NOMO-1 (cell line): Measurements from ENCODE around the gene OBSCN.

Experiments used
- DNase-seq, 2 experiments: peaks; one replicate each; lab custom pipeline; 2025; ENCODE audit not compliant: unreplicated experiment in 2 of 2; lab: John Stamatoyannopoulos, UW

OBSCN gene

DNA sequence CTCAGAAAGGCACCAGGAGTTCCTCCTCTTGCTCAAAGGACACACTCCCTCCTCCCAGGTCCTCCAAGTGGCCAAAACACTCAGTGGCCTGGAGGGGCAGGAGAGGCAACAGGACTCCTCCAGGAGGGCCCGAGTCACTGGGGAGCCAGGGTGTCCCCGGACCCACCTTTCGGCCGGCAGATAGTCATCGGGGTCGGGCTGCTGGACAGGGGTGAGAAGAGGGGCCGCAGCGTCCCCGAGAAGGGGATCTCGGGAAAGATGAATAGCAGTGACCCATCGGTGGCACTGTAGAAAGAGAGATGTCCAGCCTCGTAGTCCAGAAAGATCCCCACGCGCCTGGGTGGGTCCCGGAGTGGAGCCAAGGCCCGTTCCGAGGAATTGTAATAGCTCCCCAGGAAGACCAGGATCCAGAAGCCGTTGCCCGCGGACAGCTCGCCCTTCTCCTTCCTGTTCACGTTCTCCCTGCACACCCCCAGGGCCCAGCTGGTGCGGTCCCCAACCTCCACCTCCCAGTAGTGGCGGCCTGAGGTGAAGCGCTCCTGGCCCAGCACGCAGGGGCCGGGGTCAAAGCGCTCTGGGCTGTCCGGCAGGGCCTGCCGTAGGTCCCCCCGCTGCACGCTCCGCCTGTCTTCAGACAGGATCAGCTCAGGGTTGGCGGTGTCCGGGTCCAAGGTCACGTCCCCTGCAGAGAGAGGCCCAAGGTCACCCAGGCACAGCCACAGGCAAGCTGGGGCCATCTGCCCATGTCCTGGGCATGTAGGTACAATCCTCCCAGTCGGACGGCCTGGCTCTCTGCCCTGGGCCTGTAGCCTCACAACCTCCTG lies 186.9 kb downstream of the OBSCN start:
- no peak for DNase-seq

DNA sequence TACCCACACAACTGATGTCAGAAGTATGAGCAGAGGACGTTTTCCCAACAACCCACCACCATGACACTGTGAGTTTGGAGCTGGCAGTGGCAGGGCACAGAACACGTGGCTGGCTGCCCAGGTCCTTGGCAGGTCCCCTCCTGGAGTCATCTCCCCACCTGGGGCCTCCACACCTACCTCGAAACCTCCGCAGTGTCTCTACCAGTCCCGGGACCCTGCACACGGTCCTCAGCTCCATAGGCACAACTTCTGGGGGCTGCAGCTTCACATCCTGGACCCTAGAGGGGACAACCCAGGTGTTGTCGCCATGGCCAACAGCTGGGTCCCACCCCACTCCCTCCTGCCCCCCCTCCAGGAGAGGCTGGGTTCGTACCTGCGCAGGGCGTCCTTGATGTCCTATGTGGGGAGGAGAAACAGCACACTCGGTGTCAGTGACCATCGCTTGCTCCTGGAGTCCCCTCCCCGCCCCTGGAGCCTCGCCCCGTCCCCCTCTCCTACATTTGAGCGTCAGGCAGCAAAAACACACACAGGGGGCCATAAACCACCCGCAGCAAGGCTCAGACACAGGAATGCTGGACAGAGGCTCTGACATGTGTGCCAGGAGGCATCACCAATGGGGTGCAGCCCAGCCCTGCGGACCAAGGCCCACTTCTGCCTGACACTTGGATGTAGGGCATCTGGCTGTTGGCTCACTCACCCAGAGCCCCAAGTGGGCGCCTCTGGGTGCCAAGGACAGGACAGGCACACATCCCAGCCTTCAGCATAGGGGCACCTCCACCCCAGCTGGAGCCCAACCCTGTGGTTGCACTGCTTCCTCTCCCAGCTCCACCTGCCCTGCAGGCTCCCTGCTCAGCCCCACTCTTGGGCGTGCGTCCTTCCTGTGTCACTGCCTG lies 189.2 kb downstream of the OBSCN start:
- DNase-seq, result no peak

DNA sequence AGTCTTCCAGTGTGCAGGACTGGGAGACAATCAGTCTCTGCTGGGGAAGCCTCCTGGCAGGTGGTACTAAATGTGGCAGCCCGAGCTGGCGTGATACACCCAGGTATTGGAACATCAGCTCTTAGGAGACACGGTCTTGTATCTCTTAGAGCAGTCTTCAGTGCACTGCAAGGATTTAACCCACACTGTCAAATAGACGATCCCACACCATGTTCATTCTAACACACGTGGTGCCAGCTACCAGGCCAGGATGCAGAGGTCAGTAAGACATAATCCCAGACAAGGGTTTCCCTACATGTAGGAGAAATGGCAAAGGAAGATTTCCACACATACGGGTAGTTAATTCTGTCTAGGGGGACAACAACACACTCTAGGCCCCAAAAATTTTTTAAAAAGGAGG lies 190.1 kb downstream of the OBSCN start:
- no peak for DNase-seq

DNA sequence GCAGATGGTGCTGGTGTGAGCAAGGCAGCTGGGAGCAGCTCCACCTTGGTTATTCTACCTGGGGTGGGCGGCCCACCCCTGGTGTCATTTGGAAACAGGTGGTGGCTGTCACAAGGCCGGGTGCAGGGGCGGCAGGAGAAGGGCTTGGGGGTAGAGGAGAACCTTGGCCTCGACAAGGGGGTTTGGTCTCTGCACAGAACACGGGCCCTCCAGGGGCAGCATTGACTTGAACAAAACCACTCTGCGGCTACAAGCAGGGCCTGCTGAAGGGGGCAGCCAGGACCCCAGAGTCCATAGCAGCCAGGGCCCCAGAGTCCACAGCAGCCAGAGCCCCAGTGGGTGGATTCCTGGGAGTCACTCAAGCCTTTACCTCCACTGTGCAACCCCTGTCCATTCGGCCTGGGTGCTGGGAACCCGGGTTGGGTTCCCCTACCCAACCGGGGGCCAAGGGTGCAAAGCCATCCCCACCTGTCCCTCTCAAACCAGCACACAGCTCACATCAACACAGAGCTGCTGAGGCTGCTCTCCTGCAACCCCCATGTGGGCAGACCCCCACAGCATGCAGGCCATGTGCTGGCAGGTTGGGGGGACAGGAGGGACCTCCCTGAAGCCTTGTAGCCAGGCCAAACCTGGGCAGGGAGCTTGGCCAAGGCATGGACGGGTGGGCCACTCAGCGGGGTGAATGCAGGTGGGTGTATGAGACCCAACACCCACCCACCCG lies 191.1 kb downstream of the OBSCN start:
- DNase-seq, result no peak

DNA sequence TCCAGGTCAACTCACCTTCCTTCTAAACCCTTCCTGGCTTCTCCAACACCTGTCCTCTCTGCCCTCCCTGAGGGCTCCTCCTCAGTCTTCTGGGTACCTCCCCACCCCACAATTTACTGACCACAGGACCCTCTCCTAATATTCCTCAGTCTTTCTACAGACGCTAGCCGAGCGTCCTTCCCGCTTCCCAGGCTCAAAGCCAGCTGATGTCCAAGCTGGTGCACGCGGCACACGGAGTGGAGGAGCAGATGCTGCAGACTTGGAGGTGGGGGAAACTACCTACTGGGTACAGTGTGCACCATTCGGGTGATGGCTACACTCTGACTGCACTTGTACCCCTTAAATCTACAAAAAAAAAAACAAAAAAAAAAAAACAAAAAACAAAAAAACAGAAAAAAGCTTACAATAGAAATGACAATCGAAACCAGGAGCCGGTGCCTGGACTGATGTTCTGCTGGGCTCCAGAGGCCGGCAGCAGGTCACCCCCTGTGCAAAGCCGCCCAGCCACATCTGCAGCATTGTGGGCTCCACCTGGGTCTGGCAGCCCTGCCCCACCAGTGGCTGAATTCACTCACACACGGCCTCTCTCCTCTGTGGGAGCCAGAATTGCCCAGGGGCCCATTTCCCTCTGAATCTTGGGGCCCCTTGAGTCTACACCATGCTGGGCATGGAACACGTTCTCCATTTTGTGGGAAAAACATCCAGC lies 191.8 kb downstream of the OBSCN start:
- DNase-seq, result no peak

DNA sequence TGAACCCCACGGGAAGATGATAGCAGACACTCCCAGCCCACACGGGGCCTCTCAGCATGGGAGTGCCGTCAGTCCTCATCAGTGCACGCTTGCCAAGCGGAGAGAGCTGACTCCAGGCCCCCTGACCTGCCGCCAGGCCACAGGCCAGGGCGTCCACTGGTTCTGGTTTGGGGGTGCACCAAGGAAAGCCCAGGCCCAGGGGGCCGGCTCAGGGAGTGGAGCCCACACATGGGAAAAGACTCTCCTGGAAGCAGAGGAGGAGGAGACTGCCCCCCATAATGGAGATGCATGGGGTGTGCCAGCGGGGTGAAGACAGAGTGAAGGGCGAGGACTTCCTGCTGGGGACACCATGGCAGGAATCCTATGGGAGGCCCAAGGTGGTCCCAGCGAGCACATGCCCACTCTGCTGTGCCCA lies 192.4 kb downstream of the OBSCN start:
- no peak for DNase-seq

DNA sequence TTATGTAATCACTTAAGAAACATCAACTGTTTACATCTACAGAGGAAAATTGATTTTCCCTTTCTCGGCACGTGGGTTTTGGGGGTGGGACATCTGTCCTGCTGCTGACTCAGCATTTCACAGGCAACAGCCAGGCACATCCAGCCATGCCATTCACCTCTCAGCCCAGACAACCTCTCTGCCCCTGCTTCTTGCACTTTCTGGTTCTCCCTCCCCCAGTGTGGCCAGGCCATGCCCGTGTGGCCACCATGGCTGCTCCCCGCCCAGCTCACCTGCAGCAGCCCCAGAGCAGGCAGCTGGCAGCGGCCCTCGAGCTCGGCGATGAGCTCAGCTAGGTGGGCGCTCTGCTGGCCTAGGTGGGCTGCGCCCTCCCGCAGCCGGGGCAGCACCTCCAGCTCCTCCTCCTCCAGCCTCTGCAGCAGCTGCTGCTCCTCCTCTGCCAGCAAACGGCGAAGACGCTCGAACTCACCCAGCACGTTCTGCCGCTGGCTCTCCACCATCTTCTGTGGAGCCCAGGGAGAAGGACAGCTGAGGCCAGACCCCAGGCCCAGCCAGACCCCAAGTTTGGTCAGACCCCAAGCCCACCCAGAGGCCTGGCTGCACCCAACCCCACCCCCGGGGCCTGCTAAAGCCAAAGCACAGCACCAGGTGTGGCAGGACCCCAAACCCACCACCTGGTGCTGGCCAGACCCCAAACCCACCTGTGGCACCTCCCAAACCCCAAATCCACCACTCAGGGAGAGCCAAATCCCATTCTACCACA lies 193.0 kb downstream of the OBSCN start:
- no peak for DNase-seq

DNA sequence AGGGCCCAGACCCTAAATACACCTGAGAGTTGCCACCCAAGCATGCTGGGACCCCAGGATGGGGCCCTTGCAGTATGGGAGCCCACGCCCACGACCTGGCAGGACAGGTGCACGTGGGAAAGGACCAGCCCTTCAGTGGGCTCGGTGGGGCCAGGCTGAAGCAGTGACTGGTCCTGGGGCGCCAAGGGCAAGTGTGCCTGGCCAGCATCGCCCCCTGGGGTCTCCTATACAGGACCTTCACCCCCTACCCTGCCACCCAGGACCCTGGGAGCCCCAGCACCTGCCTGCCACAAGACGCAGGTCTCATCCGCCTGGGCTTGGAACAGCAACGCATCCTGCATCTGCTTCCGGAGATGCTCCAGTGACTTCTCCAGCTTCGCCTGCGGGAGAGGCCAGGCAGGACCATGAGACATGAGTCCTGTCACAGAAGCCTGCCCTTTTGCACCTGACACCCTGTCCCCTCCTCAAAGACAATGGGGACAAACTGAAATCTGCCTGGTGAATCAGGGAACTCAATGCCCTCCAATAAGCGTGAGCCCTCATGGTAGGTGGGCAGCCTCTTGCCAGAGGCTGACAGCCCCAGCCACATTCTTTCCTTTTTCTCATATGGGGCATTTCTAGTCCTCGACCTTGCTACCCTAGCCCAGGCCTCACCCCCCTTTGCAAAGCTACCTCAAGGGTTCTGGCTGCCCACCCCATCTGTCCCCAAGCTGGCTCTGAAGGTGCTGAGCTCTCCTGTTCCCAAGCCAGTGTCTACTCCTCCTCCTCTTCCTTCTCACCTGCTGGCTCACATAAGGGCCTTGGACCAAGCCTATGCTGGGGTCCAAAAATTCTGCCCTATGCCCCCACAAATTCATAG lies 194.2 kb downstream of the OBSCN start:
- no peak for DNase-seq

DNA sequence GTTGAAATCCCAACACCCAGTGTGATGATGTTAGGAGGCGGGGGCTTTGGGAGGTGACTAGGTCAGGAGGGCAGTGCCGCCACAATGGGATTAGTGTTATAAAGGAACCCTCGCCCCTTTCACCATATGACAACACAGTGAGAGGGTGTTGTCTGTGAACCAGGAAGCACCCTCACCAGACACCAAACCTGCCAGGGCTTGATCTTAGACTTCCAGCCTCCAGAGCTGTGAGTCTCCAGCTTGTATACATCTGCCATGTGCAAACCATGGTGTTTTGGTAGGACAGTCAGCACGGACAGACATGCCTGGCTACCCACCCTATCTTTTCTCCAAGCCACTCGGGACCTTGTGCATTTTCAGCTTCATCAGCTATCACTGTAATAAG lies 194.8 kb downstream of the OBSCN start:
- no peak for DNase-seq

DNA sequence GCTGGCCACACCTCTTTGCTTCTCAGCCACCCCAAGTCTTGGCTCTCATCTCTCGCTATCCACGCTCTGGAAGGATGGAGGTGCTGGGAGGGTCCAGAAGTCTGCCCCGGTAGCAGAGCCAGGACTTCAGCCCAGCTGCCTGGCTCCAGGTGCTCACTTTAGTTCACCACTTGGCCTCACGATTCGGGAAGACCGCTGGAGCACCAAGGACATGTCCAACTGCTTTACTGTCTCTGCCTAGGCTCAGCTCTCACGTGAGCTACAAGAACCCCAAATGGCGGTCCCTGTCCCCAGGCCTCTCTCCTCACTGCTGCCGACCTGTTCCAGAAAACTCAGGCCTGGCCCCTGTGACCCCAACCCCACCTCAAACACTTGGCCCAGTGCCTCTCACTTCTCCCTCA lies 195.4 kb downstream of the OBSCN start:
- DNase-seq, result no peak

DNA sequence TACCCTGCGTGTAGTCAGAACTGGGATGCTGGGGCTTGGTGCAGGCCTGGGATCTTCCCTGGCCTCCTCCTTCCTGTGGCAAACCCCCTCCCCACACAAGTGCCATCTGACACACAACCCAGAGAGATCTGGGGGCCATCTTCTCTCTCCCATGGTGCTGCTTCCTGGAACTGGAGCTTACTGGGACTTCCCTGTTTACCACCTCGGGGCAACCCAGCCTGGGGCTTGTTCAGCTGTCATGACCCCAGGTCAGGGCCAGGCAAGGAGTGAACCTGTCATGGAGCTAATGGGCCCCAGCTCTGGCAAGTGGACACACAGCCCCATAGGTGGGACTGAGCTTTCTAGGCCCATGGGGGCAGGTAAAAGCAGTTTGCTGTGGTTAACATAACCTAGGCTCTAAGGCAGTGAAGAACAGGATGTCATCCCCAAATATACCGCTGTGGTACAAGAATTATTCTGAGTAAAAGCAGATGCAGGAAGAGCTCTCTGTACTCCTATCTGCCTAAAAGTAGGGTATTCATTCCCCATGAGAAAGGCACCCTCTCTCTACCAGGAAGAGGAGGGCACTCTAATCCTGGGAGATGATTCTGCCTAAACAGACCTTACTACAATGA lies 196.4 kb downstream of the OBSCN start:
- no peak for DNase-seq

DNA sequence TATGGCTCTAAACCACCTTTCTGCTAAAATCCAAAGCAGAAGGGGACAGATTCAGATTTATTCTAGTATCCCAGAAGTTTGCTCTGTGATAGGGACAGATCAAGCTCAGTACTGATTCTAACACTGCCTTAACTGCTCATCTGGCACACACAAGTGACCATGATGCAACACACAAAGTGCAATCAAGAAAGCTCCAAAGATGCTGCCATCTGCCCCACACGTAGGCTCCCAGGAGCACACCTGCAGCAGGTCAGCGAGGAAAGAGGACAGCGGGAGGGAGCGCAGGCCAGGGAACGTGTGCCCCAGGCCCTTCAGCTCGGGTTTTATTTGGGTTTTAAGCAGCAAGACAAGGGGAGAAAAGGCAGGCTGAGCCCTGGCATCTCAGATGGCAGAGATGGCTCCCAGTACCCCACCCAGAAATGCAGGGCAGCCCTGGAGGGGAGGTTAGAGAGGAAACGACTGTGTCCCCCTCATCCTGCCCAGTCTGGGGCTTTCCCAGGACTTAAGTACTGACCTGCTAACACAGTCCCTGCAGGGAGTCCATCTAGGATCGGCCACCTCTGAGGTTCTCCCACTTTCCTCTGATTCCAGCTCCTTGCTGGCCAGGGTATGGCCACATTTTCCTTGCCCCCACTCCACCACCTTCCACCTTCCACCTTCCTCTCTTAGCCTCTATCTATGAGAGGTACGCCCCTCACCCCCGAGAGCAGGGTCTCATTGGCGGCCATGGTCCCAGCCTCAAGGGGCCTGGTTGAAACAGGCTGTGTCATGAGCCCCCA lies 197.5 kb downstream of the OBSCN start:
- no peak for DNase-seq

DNA sequence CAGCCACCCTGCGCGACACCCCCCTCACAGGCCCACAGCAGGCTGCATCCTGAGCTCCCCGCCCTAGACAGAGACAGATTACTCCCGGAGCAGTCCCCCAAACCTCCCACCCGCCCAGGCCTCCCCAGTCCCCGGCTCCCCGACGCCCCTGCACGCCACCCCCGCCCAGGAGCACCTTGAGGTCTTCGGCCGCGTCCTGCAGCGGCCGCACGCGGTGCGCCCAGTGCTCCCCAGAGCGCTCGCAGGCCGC lies 198.1 kb downstream of the OBSCN start:
- no peak for DNase-seq

DNA sequence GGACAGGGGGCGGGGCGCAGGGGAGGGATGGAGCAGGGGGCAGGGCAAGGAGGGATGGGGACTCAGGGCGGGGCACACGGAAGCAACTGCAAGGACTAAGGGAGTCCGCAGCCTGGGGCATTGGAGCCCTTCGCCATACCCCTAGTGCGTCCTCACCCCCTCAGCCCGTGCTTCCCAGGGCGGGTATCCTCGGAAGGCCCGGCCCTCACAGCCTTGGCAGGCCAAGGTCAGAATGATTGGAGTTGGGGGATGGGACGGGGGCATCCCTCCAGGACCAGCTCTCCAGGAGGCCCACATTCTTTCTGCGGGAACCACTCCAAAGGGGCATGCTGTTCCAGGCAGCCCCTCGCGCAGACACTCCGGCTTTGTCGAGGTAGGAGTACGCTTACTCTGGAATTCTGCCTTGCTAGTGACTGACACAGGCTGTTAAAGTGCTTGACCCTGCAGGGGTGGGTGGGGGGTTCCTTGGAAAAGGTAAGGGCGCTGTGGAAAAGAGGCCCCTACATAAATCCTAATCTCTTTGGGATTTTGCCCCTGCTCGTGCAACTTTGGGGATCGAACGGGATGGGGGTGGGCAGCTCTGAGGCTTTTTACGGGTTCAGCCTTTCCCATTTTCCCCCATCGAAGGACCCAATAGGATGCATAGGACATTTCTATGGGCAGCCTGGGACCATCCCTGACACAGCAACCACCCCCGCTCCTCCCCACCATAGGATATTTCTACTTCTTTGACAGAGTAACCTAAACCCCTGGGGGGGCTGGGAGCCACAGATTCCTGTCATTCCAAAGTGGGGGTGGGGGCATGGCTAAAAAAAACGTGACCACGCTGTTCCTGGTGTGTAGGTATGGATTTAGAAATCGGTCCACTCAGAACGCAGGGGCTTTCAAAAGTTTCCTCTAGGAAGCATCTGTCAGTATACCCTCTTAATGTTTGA lies 199.5 kb downstream of the OBSCN start:
- DNase-seq, result no peak

DNA sequence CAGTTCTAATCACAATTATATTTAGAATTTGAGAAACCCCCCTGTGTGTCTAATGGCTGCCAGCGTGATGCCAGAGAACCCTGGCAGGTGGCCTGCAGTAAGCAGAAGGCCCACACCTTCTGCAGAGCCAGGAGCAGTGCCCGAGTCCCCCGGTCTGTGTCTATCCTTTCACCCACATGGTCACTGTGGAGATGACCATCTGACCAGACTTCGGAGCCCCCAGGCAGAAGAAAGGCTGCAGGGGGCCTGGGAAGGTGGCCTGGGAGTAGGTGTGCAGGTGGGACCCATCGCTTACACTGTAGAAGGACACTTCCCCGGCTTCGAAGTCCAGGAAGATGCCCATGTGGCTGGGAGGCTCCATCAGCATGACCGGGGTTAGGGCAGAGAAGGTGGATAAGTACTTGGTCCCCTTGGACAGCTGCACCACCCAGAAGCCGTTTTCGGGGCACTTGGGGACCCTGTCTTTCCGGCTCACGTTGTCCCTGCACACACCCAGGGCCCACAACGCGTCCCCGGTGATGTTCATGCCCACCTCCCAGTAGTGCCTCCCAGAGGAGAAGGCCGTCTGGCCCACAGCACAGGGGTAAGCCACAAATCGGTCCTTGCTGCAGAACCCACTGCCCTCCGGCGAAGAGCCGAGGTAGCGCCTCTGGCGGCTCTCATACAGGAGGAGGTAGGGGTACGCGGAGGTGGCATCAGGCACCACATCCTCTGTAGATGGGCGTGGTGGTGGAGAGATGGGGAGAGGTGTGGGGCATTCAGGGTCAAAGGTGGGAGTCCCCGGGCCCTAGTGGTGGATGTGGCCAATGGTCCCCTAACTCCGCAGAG lies 200.4 kb downstream of the OBSCN start:
- no peak for DNase-seq
